ENCODE data around the gene TKFC. TPM values are rescaled to one million over a fixed set of nuclear protein-coding genes. Genes with fewer than 3 reads are reported as not detected.

TKFC gene
- total and polyA plus RNA-seq, 9 of the 15 experiments (the other 6 are each of a cell fraction or from before 2014, with no cell fraction given): 2.0 to 61.7 (median 28.5) TPM

DNA sequence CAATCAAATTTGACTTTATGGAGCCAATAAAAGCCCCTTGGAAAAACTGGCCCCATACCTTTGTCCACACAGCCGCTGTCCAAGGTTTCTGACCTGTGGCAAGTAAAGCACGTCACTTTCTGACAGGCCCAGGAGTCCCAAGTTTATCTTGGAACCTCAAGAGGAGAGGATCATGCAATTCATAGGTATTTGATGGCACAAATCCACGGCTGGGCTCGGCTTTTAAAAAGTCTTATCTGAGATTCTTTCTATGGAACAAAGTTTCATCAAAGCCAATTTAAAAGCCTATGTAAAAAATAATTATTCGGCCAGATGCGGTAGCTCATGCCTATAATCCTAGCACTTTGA lies 42.7 kb downstream of the TKFC start:
- no peak overlapping the region for H3K27ac ChIP-seq (ENCODE audit: extremely low read depth, low read depth, low read length)
- no peak overlapping the region for H3K4me3 ChIP-seq
- in situ Hi-C loops (cut with MboI): no loop called here
- no peaks in the 10 kb centered on the region for H3K79me2 ChIP-seq (ENCODE audit: control insufficient read depth, insufficient read depth, low read length)
- peaks cover 3% of the 10 kb centered on the region; the same call in 1 of the 2 replicates for H3K9me3 ChIP-seq (replicated peaks; ENCODE audit: control insufficient read depth, insufficient read depth, low read depth, low read length)
- WGBS (ENCODE audit: insufficient coverage, low coverage, missing lambda C conversion rate): 93% methylated on average over 6 of the region's 6 CpGs
- H4K20me1 ChIP-seq (replicated peaks; ENCODE audit: control insufficient read depth, insufficient read depth, low read length): no peaks in the 10 kb centered on the region
- ChIA-PET CTCF (ENCODE audit: low intra/inter-chr PET ratio) (no interaction called here), POLR2A (interaction anchor here (1.2 to 2.4 kb wide), 5 partner anchors 8 to 119 kb away, joined by 4 to 11 read pairs (median 4); partner anchors contain the start of genes CYB561A3 and TMEM138)
- TF ChIP-seq GTF2A2 (tag; IDR thresholded peaks at IDR 0.05) (no peak), NR2F6 (CRISPR knock-in tag; IDR thresholded peaks at IDR 0.05) (no peak), SRSF7 (optimal IDR thresholded peaks at IDR 0.05; ENCODE audit: low read depth, low read length) (no peak), PHF8 (IDR thresholded peaks at IDR 0.05; ENCODE audit: borderline replicate concordance, low read length) (no peak), SMARCA4 (IDR thresholded peaks at IDR 0.05) (no peak), SPI1 (IDR thresholded peaks at IDR 0.05; ENCODE audit: borderline replicate concordance, low read depth, low read length) (no peak), ZNF778 (CRISPR knock-in tag; IDR thresholded peaks at IDR 0.05) (no peak), E2F1 (CRISPR knock-in tag; IDR thresholded peaks at IDR 0.05) (no peak), THRAP3 (IDR thresholded peaks at IDR 0.05; ENCODE audit: borderline replicate concordance) (no peak), EHMT2 (IDR thresholded peaks at IDR 0.05) (no peak), CXXC5 (CRISPR knock-in tag; IDR thresholded peaks at IDR 0.05) (no peak), ZNF311 (CRISPR knock-in tag; IDR thresholded peaks at IDR 0.05) (no peak), ZNF561 (CRISPR knock-in tag; conservative IDR thresholded peaks at IDR 0.05) (no peak), NFE2 (IDR thresholded peaks at IDR 0.05; ENCODE audit: low read depth) (no peak), MYNN (IDR thresholded peaks at IDR 0.05) (no peak), MYNN (CRISPR knock-in tag; IDR thresholded peaks at IDR 0.05) (no peak), TCF7 (IDR thresholded peaks at IDR 0.05; ENCODE audit: borderline replicate concordance) (no peak), DDX20 (tag; IDR thresholded peaks at IDR 0.05; ENCODE audit: low read depth) (no peak)
- TF ChIP-seq, protein P1, sequence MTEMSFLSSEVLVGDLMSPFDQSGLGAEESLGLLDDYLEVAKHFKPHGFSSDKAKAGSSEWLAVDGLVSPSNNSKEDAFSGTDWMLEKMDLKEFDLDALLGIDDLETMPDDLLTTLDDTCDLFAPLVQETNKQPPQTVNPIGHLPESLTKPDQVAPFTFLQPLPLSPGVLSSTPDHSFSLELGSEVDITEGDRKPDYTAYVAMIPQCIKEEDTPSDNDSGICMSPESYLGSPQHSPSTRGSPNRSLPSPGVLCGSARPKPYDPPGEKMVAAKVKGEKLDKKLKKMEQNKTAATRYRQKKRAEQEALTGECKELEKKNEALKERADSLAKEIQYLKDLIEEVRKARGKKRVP (CRISPR knock-in tag; IDR thresholded peaks at IDR 0.05): no peak
- BruUV-seq (replicated peaks): no TSS peak
- H3K27me3 ChIP-seq (ENCODE audit: control insufficient read depth in 2 of 2, insufficient read depth in 2 of 2, low read length in 2 of 2): no peaks in the 10 kb centered on the region
- no peak overlapping the region for H2AFZ ChIP-seq (ENCODE audit: low read depth, low read length)
- DNase-seq (ENCODE audit: extremely low read depth in 1 of 4, low spot score in 3 of 4): no peak
- no peak overlapping the region for H3K4me2 ChIP-seq (ENCODE audit: insufficient read depth, low read length)
- no peaks in the 10 kb centered on the region for H3K4me1 ChIP-seq (replicated peaks in 1 of 2; ENCODE audit: control insufficient read depth in 2 of 2, insufficient read depth in 2 of 2, low read length in 2 of 2)
- intact Hi-C loops (cut with micrococcal nuclease): no loop called here
- FAIRE-seq: no peak
- no peak overlapping the region for H3K9ac ChIP-seq (ENCODE audit: insufficient read depth in 1 of 2, low read depth in 2 of 2, low read length in 2 of 2)
- H3K9me1 ChIP-seq (ENCODE audit: control insufficient read depth, insufficient read depth, low read length): no peaks in the 10 kb centered on the region
- no peak for ATAC-seq
- peaks cover 26% of the 10 kb centered on the region; the same call in 1 of the 3 replicates for H3K36me3 ChIP-seq (ENCODE audit: control insufficient read depth, insufficient read depth, low read length)

Measured in K562 (cell line).